NCI-H1436 (cell line): ENCODE measurements around the gene POLK.
"Not testable (repeated sequence)": the region's sequence is repeated elsewhere in the genome, so short reads cannot be mapped to it uniquely, and the experiment has no call there.

Source experiments
- DNase-seq: peaks from one replicate; lab custom pipeline; 2025; lab: John Stamatoyannopoulos, UW

The POLK gene

DNA sequence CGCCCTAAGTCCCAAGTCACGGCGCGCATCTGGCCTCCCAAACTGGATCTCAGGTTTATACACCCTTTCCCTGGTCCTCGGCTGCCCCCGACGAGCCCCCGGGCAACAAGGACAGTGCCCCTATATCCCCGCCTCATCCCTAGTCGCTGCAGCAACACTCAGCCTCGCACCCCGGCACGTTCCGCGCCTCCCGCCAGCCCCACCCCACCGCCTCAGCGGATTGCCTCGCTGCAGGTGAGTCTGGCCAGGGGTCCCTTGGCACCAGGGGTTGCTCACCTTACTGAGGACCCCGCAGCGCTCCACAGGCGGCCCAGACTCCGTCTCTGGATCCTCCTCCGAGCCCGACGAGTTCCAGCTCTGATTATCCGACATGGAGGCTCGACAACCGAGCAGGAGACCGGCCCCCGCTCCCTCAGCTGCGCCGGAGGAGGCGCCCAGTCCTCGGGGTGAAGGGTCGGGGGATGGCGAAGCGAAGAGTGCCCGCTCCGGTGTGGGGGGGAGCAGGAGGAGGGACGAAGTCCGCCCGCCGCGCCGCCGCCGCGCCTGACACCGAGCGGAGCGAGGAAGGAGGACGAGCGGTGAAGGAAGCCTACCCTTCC is 756 bp upstream of the POLK start:
- DNase-seq = no peak

DNA sequence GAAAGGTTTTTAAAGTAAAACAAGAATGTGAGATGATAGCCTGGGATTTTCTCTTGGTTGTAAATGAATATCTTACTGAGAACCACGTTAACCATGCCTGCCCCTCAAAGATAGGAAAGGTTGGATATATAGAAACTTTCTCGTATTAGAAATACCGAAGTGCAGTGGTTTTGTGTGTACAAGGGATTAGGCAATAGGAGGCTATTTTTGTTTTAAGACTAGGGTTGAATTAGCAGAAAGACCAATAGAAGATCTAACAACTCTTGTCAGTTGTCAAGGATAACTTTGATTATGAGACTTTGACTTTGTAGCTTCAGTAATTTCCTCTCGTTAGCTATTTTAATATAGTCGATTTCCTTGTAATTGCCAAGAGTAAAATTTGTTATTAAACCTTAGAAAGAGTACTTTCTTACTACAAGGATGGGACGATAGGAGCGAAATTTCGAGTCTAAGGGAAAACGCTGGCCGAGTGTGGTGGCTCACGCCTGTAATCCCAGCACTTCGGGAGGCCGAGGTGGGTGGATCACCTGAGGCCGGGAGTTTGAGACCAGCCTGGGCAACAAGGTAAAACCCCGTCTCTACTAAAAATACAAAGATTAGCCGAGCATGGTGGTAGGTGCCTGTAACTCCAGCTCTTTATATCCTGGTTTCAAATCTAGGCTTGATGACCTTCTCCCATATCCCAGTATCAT is 838 bp downstream of the POLK start:
- no peak for DNase-seq

DNA sequence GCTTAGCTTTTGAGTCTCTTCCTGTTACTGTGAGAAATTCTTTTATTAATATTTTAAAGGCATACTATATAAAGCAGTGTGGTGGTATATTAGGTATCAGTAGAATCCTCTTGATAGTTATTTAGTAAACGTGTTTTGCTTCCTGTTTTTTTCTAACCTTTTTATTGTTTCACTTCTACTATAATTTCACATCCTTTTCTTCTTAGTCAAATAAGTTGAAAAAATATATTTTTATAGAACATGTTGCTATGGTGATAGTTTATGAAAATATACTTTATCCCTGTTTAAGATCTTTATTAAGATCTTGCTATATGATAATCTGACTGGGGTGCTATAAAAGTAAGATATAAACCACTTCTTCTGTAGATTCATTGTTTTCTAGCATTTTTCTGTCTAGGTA is 2.1 kb downstream of the POLK start:
- no peak for DNase-seq

DNA sequence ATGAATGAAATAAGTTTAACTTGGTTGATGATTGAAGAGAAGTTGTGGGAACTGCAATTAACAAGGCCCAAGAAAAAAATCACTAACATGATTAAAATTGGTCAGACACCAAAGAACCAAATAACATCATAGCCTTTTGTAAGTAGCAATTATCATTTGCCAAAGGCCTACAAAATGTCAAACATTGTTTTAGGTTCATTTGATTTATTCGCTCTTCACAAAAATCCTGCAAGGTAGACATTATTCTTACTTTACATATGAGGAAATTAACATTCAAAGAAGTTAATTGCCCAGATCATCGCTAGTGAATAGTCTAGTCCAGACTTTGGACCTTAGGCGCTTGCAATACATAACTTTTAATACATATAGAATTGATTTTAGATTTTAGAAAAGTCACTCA is 2.6 kb downstream of the POLK start:
- DNase-seq = no peak

GRCh38 chr5:75519761-75520160 is 8.1 kb downstream of the POLK start:
- DNase-seq = no peak

- no peak for DNase-seq
Measured at GRCh38 chr5:75521195-75521594, 9.5 kb downstream of the POLK start.

- no peak for DNase-seq
Measured at GRCh38 chr5:75522025-75522424, 10.3 kb downstream of the POLK start.

GRCh38 chr5:75522542-75522941 is 10.9 kb downstream of the POLK start:
- no peak for DNase-seq

- DNase-seq = no peak
Measured at GRCh38 chr5:75523275-75523674, 11.6 kb downstream of the POLK start.

DNA sequence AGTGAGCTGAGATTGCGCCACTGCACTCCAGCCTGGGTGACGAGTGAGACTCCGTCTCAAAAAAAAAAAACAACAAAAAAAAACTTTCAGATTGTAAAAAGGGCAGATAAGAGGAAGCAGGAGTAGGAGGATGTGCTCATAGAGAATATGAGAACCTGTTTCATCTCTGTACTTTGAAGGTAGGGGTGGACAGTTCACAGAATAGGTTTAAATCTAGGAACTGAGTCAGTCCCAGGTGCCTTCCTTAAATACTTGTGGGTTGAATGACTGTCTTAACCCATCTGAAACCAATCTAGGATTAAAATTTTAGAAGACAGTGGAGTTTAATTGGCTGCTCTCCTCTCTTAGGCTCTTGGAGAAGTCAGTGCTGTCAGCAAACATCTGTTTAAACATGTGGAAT is 12.4 kb downstream of the POLK start:
- DNase-seq = no peak

DNA sequence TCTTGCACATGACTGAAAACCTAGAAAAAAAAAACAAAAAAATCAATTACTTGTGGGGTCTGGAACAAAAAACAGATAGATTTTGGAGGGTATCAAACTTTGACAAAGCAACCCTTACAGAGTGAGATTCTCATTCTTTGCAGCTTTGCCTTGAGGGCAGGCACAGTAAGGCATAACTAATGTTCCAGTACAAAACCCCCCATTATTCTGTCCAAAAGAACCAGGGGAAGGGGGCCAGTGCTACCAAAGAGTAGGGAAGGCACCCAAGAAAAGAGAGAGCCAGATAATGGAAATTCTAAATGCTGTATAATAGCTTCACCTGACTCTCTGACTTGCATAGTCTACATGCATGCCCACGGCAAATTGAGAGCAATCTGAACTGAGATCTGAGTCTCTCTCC is 12.9 kb downstream of the POLK start:
- DNase-seq = no peak

- DNase-seq = no peak
Measured at GRCh38 chr5:75525344-75525743, 13.7 kb downstream of the POLK start.

- DNase-seq = no peak
Measured at GRCh38 chr5:75526070-75526469, 14.4 kb downstream of the POLK start.

GRCh38 chr5:75529185-75529584 is 17.5 kb downstream of the POLK start:
- no peak for DNase-seq

DNA sequence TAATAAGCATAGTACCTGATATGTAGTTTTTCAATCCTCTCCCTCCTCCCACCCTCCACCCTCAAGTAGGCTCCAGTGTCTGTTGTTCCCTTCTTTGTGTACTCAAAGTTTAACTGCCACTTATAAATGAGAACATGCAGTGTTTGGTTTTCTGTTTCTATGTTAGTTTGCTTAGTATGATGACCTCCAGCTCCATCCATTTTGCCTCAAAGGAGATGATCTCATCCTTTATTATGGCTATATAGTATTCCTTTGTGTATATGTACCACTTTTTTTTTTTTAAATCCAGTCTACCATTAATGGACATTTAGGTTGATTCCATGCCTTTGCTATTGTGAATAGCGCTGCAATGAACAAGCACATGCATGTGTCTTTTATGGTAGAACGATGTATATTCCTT is 20.5 kb downstream of the POLK start:
- DNase-seq = no peak

DNA sequence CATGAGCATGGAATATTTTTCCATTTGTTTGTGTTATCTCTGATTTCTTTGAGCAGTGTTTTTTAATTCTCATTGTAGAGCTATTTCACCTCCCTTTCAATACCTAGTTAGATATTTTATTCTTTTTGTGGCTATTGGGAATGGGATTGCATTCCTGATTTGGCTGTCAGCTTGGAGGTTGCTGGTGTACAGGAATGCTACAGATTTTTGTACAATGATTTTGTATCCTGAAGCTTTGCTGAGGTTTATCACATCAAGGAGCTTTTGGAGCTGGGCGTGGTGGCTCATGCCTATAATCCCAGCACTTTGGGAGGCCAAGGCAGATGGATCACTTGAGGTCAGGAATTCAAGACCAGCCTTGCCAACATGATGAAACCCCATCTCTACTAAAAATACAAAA is 22.0 kb downstream of the POLK start:
- DNase-seq = not testable (repeated sequence)

DNA sequence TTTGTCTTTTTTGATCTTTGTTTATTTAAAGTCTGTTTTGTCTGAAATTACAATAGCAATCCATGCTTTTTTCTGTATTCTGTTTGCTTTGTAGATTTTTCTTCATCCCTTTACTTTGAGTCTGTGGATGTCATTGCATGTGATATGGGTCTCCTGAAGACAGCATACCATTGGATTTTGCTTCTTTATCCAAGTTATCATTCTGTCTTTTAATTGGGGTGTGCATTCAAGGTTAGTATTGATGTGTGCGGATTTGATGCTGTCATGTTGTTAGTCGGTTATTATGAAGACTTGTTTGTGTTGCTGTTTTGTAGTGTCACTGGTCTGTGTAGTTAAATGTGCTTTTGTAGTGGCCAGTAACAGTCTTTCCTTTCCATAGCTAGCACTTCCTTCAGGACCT is 23.0 kb downstream of the POLK start:
- DNase-seq = no peak

GRCh38 chr5:75536147-75536546 is 24.5 kb downstream of the POLK start:
- DNase-seq = no peak

- no peak for DNase-seq
Measured at GRCh38 chr5:75536694-75537360, 25.1 kb downstream of the POLK start.

- no peak for DNase-seq
Measured at GRCh38 chr5:75538211-75538610, 26.5 kb downstream of the POLK start.

DNA sequence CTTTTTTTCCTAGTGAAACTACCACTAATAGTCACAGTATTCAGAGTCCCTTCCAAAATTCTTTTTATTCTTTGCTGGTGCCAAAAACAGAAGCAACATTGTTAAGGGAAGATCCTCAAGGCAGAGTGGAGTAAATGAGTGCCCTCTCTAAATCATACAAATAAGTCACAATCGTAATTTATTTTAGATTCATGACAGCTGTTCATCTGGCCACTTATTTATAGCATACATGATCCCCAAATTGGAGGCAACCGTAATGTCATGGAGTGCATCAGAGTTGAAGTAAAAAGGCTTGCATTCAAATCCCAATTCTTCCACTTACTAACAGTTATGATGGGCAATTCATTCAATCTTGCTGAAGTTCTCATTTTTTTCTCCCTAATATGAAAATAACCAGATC is 33.4 kb downstream of the POLK start:
- no peak for DNase-seq

DNA sequence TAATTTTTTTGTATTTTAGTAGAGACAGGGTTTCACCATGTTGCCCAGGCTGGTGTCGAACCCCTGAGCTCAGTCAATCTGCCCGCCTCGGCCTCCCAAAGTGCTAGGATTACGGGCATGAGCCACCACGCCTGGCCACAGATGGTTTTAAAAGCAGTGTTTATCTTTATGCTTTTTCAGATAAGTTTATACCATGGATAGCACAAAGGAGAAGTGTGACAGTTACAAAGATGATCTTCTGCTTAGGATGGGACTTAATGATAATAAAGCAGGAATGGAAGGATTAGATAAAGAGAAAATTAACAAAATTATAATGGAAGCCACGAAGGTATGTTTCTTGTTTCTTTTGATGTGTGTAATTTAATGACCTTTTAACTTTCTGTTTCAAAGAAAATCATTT is 35.1 kb downstream of the POLK start:
- no peak for DNase-seq

GRCh38 chr5:75547812-75548211 is 36.1 kb downstream of the POLK start:
- DNase-seq = no peak

- no peak for DNase-seq
Measured at GRCh38 chr5:75550597-75550996, 38.9 kb downstream of the POLK start.
